Measurements from ENCODE around the gene SEMA5B.

Gene SEMA5B

DNA sequence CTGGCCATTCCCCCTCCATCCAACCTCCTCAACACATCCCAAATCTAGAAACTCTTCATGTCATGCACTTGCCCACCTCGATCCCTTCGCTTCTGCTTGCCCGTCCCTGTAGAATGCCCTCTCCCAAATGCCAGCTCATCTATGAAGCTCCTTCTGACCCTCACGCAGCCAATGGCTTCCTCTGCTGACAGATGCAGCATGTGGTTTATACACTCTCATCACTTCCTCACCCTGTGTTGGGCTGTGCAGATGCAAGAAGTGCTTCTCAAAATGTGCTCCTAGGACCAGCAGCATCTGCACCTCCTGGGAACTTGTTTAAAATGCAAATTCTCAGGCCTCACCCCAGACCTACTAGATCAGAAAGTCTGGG, 51.7 kb downstream of the SEMA5B start:
- Histone ChIP-seq H3K4me3 (ENCODE audit: low read depth, low read length) (no peak overlapping the region), H3K4me1 (ENCODE audit: control insufficient read depth, insufficient read depth, low read length) (peaks cover 10% of the 10 kb centered on the region), H3K36me3 (ENCODE audit: control insufficient read depth in 2 of 2, insufficient read depth in 1 of 2, low read length in 2 of 2) (no peaks in the 10 kb centered on the region), H3K27ac (ENCODE audit: extremely low read depth, low read depth, low read length) (no peak overlapping the region; the same call in 1 of the 2 replicates), H3K9me3 (ENCODE audit: control insufficient read depth, insufficient read depth, low read depth, low read length) (no peaks in the 10 kb centered on the region)
- TF ChIP-seq ZBTB20 (tag by site-specific recombination; IDR thresholded peaks at IDR 0.05) (peak; percentile 25; the same call in 1 of the 2 replicates), ZNF707 (tag by site-specific recombination; IDR thresholded peaks at IDR 0.05) (no peak), HOXC10 (CRISPR knock-in tag; IDR thresholded peaks at IDR 0.05) (no peak)
- CTCF ChIA-PET = interaction anchor here (0.6 to 0.7 kb wide), 4 partner anchors 32 to 271 kb away, joined by 3 read pairs; no protein-coding TSS in a partner anchor
- POLR2A ChIA-PET = no interaction called here

DNA sequence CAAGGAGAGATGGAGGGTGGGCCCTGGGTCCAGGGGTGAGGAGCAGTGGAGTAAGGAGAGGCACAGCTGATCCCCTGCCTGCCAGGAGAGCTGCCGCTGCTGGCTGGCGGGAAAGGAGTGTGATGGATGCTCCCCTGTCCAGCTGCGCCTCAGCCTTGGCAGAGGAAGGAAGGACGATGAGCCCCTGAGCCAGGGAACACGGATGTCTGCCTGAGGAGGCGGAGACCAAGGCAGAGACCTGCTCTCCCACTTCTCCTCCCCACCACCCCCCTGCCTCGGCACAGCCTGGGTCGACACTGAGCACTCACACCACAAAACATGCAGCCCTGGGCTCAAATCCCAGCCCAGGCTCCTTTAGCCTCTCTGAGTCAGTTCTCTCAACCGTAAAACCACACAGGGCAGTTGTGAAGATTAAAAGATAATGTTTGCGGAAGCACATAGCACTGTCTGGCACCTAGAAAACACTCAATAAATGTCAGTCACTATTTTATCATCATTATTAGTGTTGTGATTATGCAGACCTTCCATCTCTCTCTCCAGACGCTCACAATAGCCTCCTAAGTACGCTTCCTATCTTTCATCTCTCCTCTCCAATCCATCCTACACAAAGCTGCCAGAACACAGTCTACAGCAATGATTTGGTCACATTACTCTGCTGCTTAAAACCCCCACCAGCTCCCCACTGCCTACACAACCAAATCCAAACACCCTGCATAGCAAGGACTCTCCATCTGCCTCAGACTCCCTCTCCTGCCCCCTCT, 52.2 kb downstream of the SEMA5B start:
- ChIA-PET CTCF (interaction anchor here (0.6 to 1.1 kb wide), 6 partner anchors 33 to 272 kb away, joined by 3 to 4 read pairs (median 3); no protein-coding TSS in a partner anchor), POLR2A (interaction anchor here (1.2 kb wide), 1 partner anchor 52 kb away, joined by 5 read pairs; the partner anchor contains the start of gene SEMA5B)
- Histone ChIP-seq H3K4me3 (ENCODE audit: low read depth, low read length) (no peak overlapping the region), H3K9me3 (ENCODE audit: control insufficient read depth, insufficient read depth, low read depth, low read length) (no peaks in the 10 kb centered on the region), H3K36me3 (ENCODE audit: control insufficient read depth in 2 of 2, insufficient read depth in 1 of 2, low read length in 2 of 2) (no peaks in the 10 kb centered on the region), H3K4me1 (ENCODE audit: control insufficient read depth, insufficient read depth, low read length) (peaks cover 10% of the 10 kb centered on the region), H3K27ac (ENCODE audit: extremely low read depth, low read depth, low read length) (peak overlapping the region; percentile 44; the same call in 1 of the 2 replicates)
- no peak for TF ChIP-seq ZNF473 (tag by site-specific recombination; IDR thresholded peaks at IDR 0.05)
- TF ChIP-seq ZNF10 (tag by site-specific recombination; IDR thresholded peaks at IDR 0.05) = no peak
- TF ChIP-seq ZBTB21 (tag by site-specific recombination; IDR thresholded peaks at IDR 0.05) = no peak
- no peak for TF ChIP-seq ZBTB7A (tag by site-specific recombination; IDR thresholded peaks at IDR 0.05; ENCODE audit: low read depth)
- TF ChIP-seq, protein P1, sequence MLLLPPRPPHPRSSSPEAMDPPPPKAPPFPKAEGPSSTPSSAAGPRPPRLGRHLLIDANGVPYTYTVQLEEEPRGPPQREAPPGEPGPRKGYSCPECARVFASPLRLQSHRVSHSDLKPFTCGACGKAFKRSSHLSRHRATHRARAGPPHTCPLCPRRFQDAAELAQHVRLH (tag by site-specific recombination; IDR thresholded peaks at IDR 0.05) = 0 out of 2 replicates have a peak, but pooled peaks have one; percentile 24
- peak; percentile 82; the same call in 1 of the 2 replicates for TF ChIP-seq HOXD13 (CRISPR knock-in tag; IDR thresholded peaks at IDR 0.05; ENCODE audit: borderline replicate concordance)
- TF ChIP-seq, protein P2, sequence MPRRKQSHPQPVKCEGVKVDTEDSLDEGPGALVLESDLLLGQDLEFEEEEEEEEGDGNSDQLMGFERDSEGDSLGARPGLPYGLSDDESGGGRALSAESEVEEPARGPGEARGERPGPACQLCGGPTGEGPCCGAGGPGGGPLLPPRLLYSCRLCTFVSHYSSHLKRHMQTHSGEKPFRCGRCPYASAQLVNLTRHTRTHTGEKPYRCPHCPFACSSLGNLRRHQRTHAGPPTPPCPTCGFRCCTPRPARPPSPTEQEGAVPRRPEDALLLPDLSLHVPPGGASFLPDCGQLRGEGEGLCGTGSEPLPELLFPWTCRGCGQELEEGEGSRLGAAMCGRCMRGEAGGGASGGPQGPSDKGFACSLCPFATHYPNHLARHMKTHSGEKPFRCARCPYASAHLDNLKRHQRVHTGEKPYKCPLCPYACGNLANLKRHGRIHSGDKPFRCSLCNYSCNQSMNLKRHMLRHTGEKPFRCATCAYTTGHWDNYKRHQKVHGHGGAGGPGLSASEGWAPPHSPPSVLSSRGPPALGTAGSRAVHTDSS (tag by site-specific recombination; IDR thresholded peaks at IDR 0.05) = no peak
- 0 out of 2 replicates have a peak, but pooled peaks have one; percentile 15 for TF ChIP-seq KLF9 (tag by site-specific recombination; IDR thresholded peaks at IDR 0.05; ENCODE audit: low read depth)
- no peak for TF ChIP-seq GLI2 (tag by site-specific recombination; IDR thresholded peaks at IDR 0.05; ENCODE audit: borderline replicate concordance, low read depth)
- TF ChIP-seq ZNF366 (tag by site-specific recombination; conservative IDR thresholded peaks at IDR 0.05) = peak; percentile 75
- 0 out of 2 replicates have a peak, but pooled peaks have one; percentile 21 for TF ChIP-seq ZXDB (tag by site-specific recombination; IDR thresholded peaks at IDR 0.05)
- TF ChIP-seq ZNF600 (tag by site-specific recombination; IDR thresholded peaks at IDR 0.05) = peak; percentile 96
- peak; percentile 89 for TF ChIP-seq ZNF341 (tag by site-specific recombination; IDR thresholded peaks at IDR 0.05; ENCODE audit: low read depth)
- TF ChIP-seq ZNF629 (tag by site-specific recombination; IDR thresholded peaks at IDR 0.05) = peak; percentile 44; the same call in 1 of the 2 replicates
- peak; percentile 6; the same call in 1 of the 2 replicates for TF ChIP-seq ZBTB20 (tag by site-specific recombination; IDR thresholded peaks at IDR 0.05)
- peak; percentile 88 for TF ChIP-seq EGR2 (tag by site-specific recombination; IDR thresholded peaks at IDR 0.05; ENCODE audit: low read depth)
- TF ChIP-seq ZNF394 (tag by site-specific recombination; IDR thresholded peaks at IDR 0.05; ENCODE audit: borderline replicate concordance) = peak; percentile 86; the same call in 1 of the 2 replicates
- TF ChIP-seq, protein P3, sequence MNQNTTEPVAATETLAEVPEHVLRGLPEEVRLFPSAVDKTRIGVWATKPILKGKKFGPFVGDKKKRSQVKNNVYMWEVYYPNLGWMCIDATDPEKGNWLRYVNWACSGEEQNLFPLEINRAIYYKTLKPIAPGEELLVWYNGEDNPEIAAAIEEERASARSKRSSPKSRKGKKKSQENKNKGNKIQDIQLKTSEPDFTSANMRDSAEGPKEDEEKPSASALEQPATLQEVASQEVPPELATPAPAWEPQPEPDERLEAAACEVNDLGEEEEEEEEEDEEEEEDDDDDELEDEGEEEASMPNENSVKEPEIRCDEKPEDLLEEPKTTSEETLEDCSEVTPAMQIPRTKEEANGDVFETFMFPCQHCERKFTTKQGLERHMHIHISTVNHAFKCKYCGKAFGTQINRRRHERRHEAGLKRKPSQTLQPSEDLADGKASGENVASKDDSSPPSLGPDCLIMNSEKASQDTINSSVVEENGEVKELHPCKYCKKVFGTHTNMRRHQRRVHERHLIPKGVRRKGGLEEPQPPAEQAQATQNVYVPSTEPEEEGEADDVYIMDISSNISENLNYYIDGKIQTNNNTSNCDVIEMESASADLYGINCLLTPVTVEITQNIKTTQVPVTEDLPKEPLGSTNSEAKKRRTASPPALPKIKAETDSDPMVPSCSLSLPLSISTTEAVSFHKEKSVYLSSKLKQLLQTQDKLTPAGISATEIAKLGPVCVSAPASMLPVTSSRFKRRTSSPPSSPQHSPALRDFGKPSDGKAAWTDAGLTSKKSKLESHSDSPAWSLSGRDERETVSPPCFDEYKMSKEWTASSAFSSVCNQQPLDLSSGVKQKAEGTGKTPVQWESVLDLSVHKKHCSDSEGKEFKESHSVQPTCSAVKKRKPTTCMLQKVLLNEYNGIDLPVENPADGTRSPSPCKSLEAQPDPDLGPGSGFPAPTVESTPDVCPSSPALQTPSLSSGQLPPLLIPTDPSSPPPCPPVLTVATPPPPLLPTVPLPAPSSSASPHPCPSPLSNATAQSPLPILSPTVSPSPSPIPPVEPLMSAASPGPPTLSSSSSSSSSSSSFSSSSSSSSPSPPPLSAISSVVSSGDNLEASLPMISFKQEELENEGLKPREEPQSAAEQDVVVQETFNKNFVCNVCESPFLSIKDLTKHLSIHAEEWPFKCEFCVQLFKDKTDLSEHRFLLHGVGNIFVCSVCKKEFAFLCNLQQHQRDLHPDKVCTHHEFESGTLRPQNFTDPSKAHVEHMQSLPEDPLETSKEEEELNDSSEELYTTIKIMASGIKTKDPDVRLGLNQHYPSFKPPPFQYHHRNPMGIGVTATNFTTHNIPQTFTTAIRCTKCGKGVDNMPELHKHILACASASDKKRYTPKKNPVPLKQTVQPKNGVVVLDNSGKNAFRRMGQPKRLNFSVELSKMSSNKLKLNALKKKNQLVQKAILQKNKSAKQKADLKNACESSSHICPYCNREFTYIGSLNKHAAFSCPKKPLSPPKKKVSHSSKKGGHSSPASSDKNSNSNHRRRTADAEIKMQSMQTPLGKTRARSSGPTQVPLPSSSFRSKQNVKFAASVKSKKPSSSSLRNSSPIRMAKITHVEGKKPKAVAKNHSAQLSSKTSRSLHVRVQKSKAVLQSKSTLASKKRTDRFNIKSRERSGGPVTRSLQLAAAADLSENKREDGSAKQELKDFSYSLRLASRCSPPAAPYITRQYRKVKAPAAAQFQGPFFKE (tag by site-specific recombination; IDR thresholded peaks at IDR 0.05; ENCODE audit: borderline replicate concordance) = no peak
- TF ChIP-seq, protein P4, sequence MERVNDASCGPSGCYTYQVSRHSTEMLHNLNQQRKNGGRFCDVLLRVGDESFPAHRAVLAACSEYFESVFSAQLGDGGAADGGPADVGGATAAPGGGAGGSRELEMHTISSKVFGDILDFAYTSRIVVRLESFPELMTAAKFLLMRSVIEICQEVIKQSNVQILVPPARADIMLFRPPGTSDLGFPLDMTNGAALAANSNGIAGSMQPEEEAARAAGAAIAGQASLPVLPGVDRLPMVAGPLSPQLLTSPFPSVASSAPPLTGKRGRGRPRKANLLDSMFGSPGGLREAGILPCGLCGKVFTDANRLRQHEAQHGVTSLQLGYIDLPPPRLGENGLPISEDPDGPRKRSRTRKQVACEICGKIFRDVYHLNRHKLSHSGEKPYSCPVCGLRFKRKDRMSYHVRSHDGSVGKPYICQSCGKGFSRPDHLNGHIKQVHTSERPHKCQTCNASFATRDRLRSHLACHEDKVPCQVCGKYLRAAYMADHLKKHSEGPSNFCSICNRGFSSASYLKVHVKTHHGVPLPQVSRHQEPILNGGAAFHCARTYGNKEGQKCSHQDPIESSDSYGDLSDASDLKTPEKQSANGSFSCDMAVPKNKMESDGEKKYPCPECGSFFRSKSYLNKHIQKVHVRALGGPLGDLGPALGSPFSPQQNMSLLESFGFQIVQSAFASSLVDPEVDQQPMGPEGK (tag by site-specific recombination; IDR thresholded peaks at IDR 0.05) = peak; percentile 42
- peak; percentile 80 for TF ChIP-seq ZFHX2 (tag by site-specific recombination; conservative IDR thresholded peaks at IDR 0.05)

Data from HEK293 (cell line).